CD14-positive monocyte (primary cell): Measurements from ENCODE around the gene FAM184A. TPM values are rescaled to one million over a fixed set of nuclear protein-coding genes. Genes with fewer than 3 reads are reported as not detected.

Source experiments
- DNase-seq, 3 donors: peaks; one replicate each; pipeline ENCODE4 v3.0.0-alpha.2; 2011 to 2022
- H2AFZ ChIP-seq: 2 replicates; pipeline ENCODE4 v1.6.0; 2012; ENCODE audit warnings: mild to moderate bottlenecking, low read depth, low read length, inconsistent platforms; ENCODE audit not compliant: insufficient read depth, poor library complexity, severe bottlenecking
- H3K27ac ChIP-seq, 2 donors: 1 replicate in 1 of 2; 2 replicates in 1 of 2; pipeline ENCODE4 v1.5.1; 2012 to 2013; ENCODE audit warnings: low read length in 2 of 2, control low read depth in 1 of 2, inconsistent platforms in 1 of 2, low read depth in 1 of 2, mild to moderate bottlenecking in 1 of 2
- H3K27me3 ChIP-seq, 2 donors: one replicate each; pipeline versions ENCODE4 v1.6.0 to v1.6.1; 2011 to 2013; ENCODE audit warnings: low read length in 2 of 2; ENCODE audit not compliant: control insufficient read depth in 2 of 2, insufficient read depth in 2 of 2
- H3K36me3 ChIP-seq, 2 donors: replicated peaks in 1 of 2; 1 replicate in 1 of 2; 2 replicates in 1 of 2; pipeline versions ENCODE4 v1.5.1 to v1.6.1; 2012 to 2013; ENCODE audit warnings: low read length in 2 of 2, control low read depth in 1 of 2, inconsistent platforms in 1 of 2, mild to moderate bottlenecking in 1 of 2; ENCODE audit not compliant: insufficient read depth in 2 of 2, control insufficient read depth in 1 of 2
- H3K4me1 ChIP-seq, 2 donors: 1 replicate in 1 of 2; 2 replicates in 1 of 2; pipeline versions ENCODE4 v1.5.1 to v1.6.1; 2012 to 2013; ENCODE audit warnings: low read length in 2 of 2, control low read depth in 1 of 2, inconsistent platforms in 1 of 2, mild to moderate bottlenecking in 1 of 2, moderate library complexity in 1 of 2; ENCODE audit not compliant: insufficient read depth in 2 of 2, control insufficient read depth in 1 of 2
- H3K4me2 ChIP-seq: replicated peaks from 2 replicates; pipeline ENCODE3; 2012; ENCODE audit warnings: low read length, moderate library complexity, mild to moderate bottlenecking; ENCODE audit not compliant: poor library complexity, severe bottlenecking; ENCODE audit errors: extremely low read depth
- H3K4me3 ChIP-seq, 3 experiments: fragments of 200-600 bp in 1 of 3; sonication (generic) in 1 of 3; replicated peaks in 1 of 3; 1 replicate in 2 of 3; 2 replicates in 1 of 3; pipeline ENCODE4 v1.5.1; 2011 to 2013; ENCODE audit warnings: low read length in 3 of 3, mild to moderate bottlenecking in 3 of 3, control low read depth in 2 of 3, low read depth in 2 of 3, inconsistent platforms in 1 of 3, moderate library complexity in 1 of 3
- H3K79me2 ChIP-seq: 2 replicates; pipeline ENCODE4 v1.6.0; 2012; ENCODE audit warnings: mild to moderate bottlenecking, control low read depth, inconsistent platforms, low read length, moderate library complexity; ENCODE audit not compliant: insufficient read depth
- H3K9ac ChIP-seq: 2 replicates; pipeline ENCODE4 v1.6.0; 2017; ENCODE audit warnings: low read length, mild to moderate bottlenecking; ENCODE audit not compliant: insufficient read depth, poor library complexity, severe bottlenecking
- H3K9me3 ChIP-seq, 2 donors: replicated peaks in 1 of 2; 1 replicate in 1 of 2; 2 replicates in 1 of 2; pipeline versions ENCODE4 v1.5.1 to v1.6.1; 2012 to 2013; ENCODE audit warnings: low read length in 2 of 2, control low read depth in 1 of 2; ENCODE audit not compliant: control insufficient read depth in 1 of 2, insufficient read depth in 1 of 2
- H4K20me1 ChIP-seq: 2 replicates; pipeline ENCODE4 v1.6.0; 2012; ENCODE audit warnings: mild to moderate bottlenecking, low read length, control low read depth, moderate library complexity; ENCODE audit not compliant: insufficient read depth
- H3K27ac Mint-ChIP-seq, 7 donors: one replicate each; pipeline ENCODE4 v1.8.0; 2020; ENCODE audit warnings: mild to moderate bottlenecking in 7 of 7, mixed read lengths in 7 of 7, moderate library complexity in 6 of 7, inconsistent platforms in 2 of 7
- H3K27me3 Mint-ChIP-seq, 3 donors: one replicate each; pipeline ENCODE4 v1.8.0; 2021 to 2022; ENCODE audit warnings: low read depth in 3 of 3, mild to moderate bottlenecking in 3 of 3, mixed read lengths in 3 of 3, moderate library complexity in 3 of 3, inconsistent platforms in 1 of 3
- H3K36me3 Mint-ChIP-seq, 2 donors: one replicate each; pipeline ENCODE4 v1.8.0; 2020; ENCODE audit warnings: mixed read lengths in 2 of 2, inconsistent platforms in 1 of 2, mild to moderate bottlenecking in 1 of 2
- H3K4me1 Mint-ChIP-seq: one replicate; pipeline ENCODE4 v1.8.0; 2020; ENCODE audit warnings: mild to moderate bottlenecking, mixed read lengths
- H3K4me3 Mint-ChIP-seq, 2 donors: one replicate each; pipeline ENCODE4 v1.8.0; 2020; ENCODE audit warnings: mild to moderate bottlenecking in 2 of 2, mixed read lengths in 2 of 2, moderate library complexity in 1 of 2
- H3K9me3 Mint-ChIP-seq, 7 donors: one replicate each; pipeline ENCODE4 v1.8.0; 2020 to 2022; ENCODE audit warnings: mixed read lengths in 7 of 7, mild to moderate bottlenecking in 6 of 7, moderate library complexity in 6 of 7, inconsistent platforms in 2 of 7
- WGBS: methylation state at CpG from one replicate; pipeline ENCODE4 v1.1.5; 2013; ENCODE audit warnings: missing lambda C conversion rate; ENCODE audit not compliant: insufficient coverage; 5-methylcytosine and 5-hydroxymethylcytosine counted together
- intact Hi-C, 2 donors: fragments of 100-400 bp; cut with micrococcal nuclease; formaldehyde crosslinking; loops; one replicate each; pipeline versions ENCODE4 v1.15.0 to v1.15.1; 2023
- polyA plus RNA-seq, 3 donors: library from polyadenylated mRNA; depleted of rRNA in 1 of 3; unstranded in 2 of 3; stranded (reverse) in 1 of 3; fragments of 300-500 nt in 2 of 3; fragments of >200 nt in 1 of 3; fragmentation: Illumina TruSeq in 2 of 3; gene quantifications; 1 replicate in 2 of 3; 2 replicates in 1 of 3; pipeline ENCODE4 v1.2.3, GENCODE V29; 2012 to 2021
- TF ChIP-seq, protein P1 (sequence below): fragments of 200-600 bp; IDR thresholded peaks from one replicate; pipeline ENCODE4 v1.8.0; 2022; ENCODE audit warnings: antibody characterized with exemption, mild to moderate bottlenecking

The FAM184A gene
- polyA plus RNA-seq, 3 donors: not detected

DNA sequence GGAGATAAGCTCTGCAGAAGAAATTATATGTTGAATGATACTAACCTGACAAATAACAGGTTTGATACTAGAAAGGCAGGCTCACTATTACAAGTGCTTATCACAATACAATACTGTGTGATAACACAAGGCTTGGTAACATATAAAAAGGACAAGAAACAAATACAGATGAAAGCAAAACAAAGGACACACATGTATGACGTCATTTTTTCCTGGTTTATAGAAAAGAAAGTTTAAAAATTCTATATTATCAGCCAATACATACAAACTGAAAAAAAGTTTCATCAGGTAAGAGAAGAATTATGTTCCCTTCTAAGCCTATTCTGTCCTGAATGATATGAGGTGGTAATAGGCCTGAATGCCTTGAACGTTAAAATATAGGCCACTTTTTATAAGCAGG is 111.2 kb downstream of the FAM184A start:
- Mint-ChIP-seq H3K9me3 (peaks cover 0 to 4% (median 0%) of the 10 kb centered on the region in 7 donors), H3K27ac (no peak overlapping the region), H3K4me1 (peaks cover 3% of the 10 kb centered on the region), H3K27me3 (peaks cover 0 to 3% (median 0%) of the 10 kb centered on the region in 3 donors), H3K4me3 (no peak overlapping the region), H3K36me3 (no peaks in the 10 kb centered on the region)
- no peaks in the 10 kb centered on the region for H3K79me2 ChIP-seq
- H3K9me3 ChIP-seq: no peaks in the 10 kb centered on the region
- no peaks in the 10 kb centered on the region for H3K27me3 ChIP-seq
- intact Hi-C loops: loop anchor here (10.0 kb wide), 2 partner anchors 138 to 148 kb away; no protein-coding TSS in a partner anchor
- H3K4me2 ChIP-seq: no peak overlapping the region
- peaks cover 0 to 3% of the 10 kb centered on the region in 2 donors for H3K4me1 ChIP-seq
- no peaks in the 10 kb centered on the region for H3K36me3 ChIP-seq
- H4K20me1 ChIP-seq: no peaks in the 10 kb centered on the region
- TF ChIP-seq, protein P1, sequence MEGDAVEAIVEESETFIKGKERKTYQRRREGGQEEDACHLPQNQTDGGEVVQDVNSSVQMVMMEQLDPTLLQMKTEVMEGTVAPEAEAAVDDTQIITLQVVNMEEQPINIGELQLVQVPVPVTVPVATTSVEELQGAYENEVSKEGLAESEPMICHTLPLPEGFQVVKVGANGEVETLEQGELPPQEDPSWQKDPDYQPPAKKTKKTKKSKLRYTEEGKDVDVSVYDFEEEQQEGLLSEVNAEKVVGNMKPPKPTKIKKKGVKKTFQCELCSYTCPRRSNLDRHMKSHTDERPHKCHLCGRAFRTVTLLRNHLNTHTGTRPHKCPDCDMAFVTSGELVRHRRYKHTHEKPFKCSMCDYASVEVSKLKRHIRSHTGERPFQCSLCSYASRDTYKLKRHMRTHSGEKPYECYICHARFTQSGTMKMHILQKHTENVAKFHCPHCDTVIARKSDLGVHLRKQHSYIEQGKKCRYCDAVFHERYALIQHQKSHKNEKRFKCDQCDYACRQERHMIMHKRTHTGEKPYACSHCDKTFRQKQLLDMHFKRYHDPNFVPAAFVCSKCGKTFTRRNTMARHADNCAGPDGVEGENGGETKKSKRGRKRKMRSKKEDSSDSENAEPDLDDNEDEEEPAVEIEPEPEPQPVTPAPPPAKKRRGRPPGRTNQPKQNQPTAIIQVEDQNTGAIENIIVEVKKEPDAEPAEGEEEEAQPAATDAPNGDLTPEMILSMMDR: no peak
- WGBS: 100% methylated on average over 1 of the region's 2 CpGs
- DNase-seq: no peak
- H3K9ac ChIP-seq: no peak overlapping the region
- no peak overlapping the region for H3K27ac ChIP-seq
- no peak overlapping the region for H3K4me3 ChIP-seq
- no peak overlapping the region for H2AFZ ChIP-seq

DNA sequence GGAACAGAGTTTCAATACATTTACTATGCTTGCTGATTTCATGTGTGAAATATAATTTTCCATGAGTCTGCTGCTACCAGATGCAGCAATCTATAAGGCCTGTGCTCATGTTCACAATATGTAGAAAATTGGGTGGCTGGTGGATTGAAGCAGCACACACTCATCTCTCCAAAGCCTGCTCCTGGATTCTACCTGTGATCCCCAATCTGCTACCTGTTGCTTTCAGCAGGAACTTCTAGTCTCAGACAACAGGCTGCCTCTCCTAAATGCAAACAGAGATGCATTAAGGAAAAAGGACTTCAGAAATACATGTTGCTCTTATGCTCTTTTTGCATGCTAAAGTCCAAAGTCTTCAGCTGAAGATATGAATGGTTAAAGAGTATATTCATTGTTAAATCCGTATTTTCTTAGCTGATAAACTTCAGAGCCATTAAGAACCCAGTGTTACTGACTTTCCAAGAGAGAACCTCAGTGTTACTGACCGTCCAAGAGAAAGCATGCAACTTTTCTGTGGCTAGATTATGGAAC is 112.6 kb downstream of the FAM184A start:
- H3K4me1 Mint-ChIP-seq: peaks cover 3% of the 10 kb centered on the region
- H3K27me3 Mint-ChIP-seq: peaks cover 0 to 3% (median 2%) of the 10 kb centered on the region in 3 donors
- no peak overlapping the region for H3K4me3 ChIP-seq
- TF ChIP-seq, protein P1: no peak
- no peak overlapping the region for H3K4me3 Mint-ChIP-seq
- 100% methylated on average over 1 of the region's 2 CpGs for WGBS
- no peaks in the 10 kb centered on the region for H3K36me3 ChIP-seq
- no peaks in the 10 kb centered on the region for H3K36me3 Mint-ChIP-seq
- H3K27ac Mint-ChIP-seq: no peak overlapping the region
- H3K79me2 ChIP-seq: no peaks in the 10 kb centered on the region
- no peak overlapping the region for H2AFZ ChIP-seq
- H3K9ac ChIP-seq: no peak overlapping the region
- no peaks in the 10 kb centered on the region for H3K9me3 ChIP-seq
- H3K4me2 ChIP-seq: no peak overlapping the region
- H3K27ac ChIP-seq: no peak overlapping the region
- intact Hi-C loops: loop anchor here (10.0 kb wide), 2 partner anchors 139 to 149 kb away; no protein-coding TSS in a partner anchor
- DNase-seq: no peak
- no peaks in the 10 kb centered on the region for H4K20me1 ChIP-seq
- H3K27me3 ChIP-seq: no peaks in the 10 kb centered on the region
- H3K4me1 ChIP-seq: peaks cover 0 to 3% of the 10 kb centered on the region in 2 donors
- peaks cover 0 to 4% (median 0%) of the 10 kb centered on the region in 7 donors for H3K9me3 Mint-ChIP-seq
